GM12878 (cell line): Measurements from ENCODE around the gene BICRA. TPM values are rescaled to one million over a fixed set of nuclear protein-coding genes. Genes with fewer than 3 reads are reported as not detected.

Experiments used
- HDAC6 ChIP-seq: fragments of 200-600 bp; sonication (generic); IDR thresholded peaks from one replicate; pipeline ENCODE4 v1.8.0; 2017; ENCODE audit warnings: antibody characterized with exemption; ENCODE audit not compliant: unreplicated experiment
- KAT2A ChIP-seq: conservative IDR thresholded peaks from 2 replicates; pipeline ENCODE4 v1.6.1; 2011; ENCODE audit warnings: low read depth, low read length; ENCODE audit not compliant: control insufficient read depth
- MEF2B ChIP-seq: fragments of 450-650 bp; IDR thresholded peaks from 2 replicates; pipeline ENCODE4 v1.6.1; 2018; ENCODE audit warnings: mild to moderate bottlenecking, moderate library complexity; ENCODE audit not compliant: partially characterized antibody, poor library complexity, severe bottlenecking
- MXI1 ChIP-seq: fragments of 150-350 bp; IDR thresholded peaks from 2 replicates; pipeline ENCODE4 v1.6.1; 2011; ENCODE audit warnings: low read depth, mild to moderate bottlenecking, inconsistent platforms, low read length, improper control_type of control experiment
- NFXL1 ChIP-seq: fragments of 450-650 bp; IDR thresholded peaks from 2 replicates; pipeline ENCODE4 v1.6.1; 2017; ENCODE audit warnings: antibody characterized with exemption, mild to moderate bottlenecking, borderline replicate concordance
- NRF1 ChIP-seq: conservative IDR thresholded peaks from 2 replicates; pipeline ENCODE4 v1.6.1; 2011; ENCODE audit warnings: mild to moderate bottlenecking, low read depth, low read length, improper control_type of control experiment
- ZNF384 ChIP-seq: IDR thresholded peaks from 2 replicates; pipeline ENCODE4 v1.6.1; 2012; ENCODE audit warnings: low read depth, mild to moderate bottlenecking, low read length, improper control_type of control experiment, borderline replicate concordance
- polyA plus RNA-seq, 11 experiments: library from polyadenylated mRNA; depleted of rRNA in 4 of 11; unstranded in 6 of 11; stranded (reverse) in 5 of 11; fragments of >200 nt; fragmentation: Nextera tagmentation in 4 of 11; fragmentation: Illumina TruSeq in 1 of 11; extraction: Ambion mirVana in 4 of 11; extraction: Trizol in 1 of 11; gene quantifications; 1 replicate in 1 of 11; 2 replicates in 10 of 11; pipeline versions ENCODE4 v1.2.1 to v1.2.3, GENCODE V29; 2011 to 2016; ENCODE audit warnings: inconsistent platforms in 2 of 11, missing spikeins in 2 of 11, low read depth in 1 of 11
- total RNA-seq, 4 experiments: library from RNA; depleted of rRNA in 3 of 4; stranded (reverse); fragments of >200 nt in 3 of 4; fragmentation: Illumina TruSeq in 1 of 4; extraction: Trizol in 1 of 4; gene quantifications; 2 replicates each; pipeline versions ENCODE4 v1.2.1 to v1.2.3, GENCODE V29; 2013 to 2021
- TF ChIP-seq, protein P1 (sequence below): fragments of 150-350 bp; IDR thresholded peaks from 2 replicates; pipeline ENCODE4 v1.6.1; 2016; ENCODE audit warnings: low read depth, low read length
- TF ChIP-seq, protein P2 (sequence below): IDR thresholded peaks from 2 replicates; pipeline ENCODE4 v1.6.1; 2011; ENCODE audit warnings: borderline replicate concordance, low read depth, mild to moderate bottlenecking, moderate library complexity, low read length; ENCODE audit not compliant: insufficient read depth, poor library complexity, severe bottlenecking
- TF ChIP-seq, protein P3 (sequence below): IDR thresholded peaks from 2 replicates; pipeline ENCODE4 v1.6.1; 2011; ENCODE audit warnings: low read depth, mild to moderate bottlenecking, low read length, moderate library complexity, borderline replicate concordance; ENCODE audit errors: extremely low read depth
- TF ChIP-seq, protein P4 (sequence below): fragments of 450-650 bp; IDR thresholded peaks from 2 replicates; pipeline ENCODE4 v1.6.1; 2017; ENCODE audit warnings: borderline replicate concordance

BICRA gene
- total and polyA plus RNA-seq, 10 of the 15 experiments (the other 5 are each of a cell fraction or from before 2014, with no cell fraction given) = 0.11 to 15.3 (median 1.3) TPM

DNA sequence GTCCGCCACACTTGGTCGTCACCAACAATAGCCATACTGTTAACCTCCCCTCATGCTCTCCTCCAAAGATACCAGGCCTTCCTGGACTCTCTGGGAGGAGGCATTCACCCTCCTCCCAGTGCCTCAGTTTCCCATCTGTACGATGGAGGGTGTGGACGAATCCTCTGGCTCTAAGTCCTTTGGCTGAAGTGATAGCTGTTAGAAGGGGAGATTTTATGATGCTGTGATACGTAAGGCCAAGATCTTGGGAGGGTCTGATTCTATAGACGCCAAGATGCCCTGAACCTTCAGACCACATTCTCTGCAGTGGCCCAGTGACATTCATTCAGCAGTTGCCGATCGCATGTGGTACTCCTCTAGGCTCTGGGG is 121.6 kb downstream of the BICRA start (continued):
- TF ChIP-seq, protein P1, sequence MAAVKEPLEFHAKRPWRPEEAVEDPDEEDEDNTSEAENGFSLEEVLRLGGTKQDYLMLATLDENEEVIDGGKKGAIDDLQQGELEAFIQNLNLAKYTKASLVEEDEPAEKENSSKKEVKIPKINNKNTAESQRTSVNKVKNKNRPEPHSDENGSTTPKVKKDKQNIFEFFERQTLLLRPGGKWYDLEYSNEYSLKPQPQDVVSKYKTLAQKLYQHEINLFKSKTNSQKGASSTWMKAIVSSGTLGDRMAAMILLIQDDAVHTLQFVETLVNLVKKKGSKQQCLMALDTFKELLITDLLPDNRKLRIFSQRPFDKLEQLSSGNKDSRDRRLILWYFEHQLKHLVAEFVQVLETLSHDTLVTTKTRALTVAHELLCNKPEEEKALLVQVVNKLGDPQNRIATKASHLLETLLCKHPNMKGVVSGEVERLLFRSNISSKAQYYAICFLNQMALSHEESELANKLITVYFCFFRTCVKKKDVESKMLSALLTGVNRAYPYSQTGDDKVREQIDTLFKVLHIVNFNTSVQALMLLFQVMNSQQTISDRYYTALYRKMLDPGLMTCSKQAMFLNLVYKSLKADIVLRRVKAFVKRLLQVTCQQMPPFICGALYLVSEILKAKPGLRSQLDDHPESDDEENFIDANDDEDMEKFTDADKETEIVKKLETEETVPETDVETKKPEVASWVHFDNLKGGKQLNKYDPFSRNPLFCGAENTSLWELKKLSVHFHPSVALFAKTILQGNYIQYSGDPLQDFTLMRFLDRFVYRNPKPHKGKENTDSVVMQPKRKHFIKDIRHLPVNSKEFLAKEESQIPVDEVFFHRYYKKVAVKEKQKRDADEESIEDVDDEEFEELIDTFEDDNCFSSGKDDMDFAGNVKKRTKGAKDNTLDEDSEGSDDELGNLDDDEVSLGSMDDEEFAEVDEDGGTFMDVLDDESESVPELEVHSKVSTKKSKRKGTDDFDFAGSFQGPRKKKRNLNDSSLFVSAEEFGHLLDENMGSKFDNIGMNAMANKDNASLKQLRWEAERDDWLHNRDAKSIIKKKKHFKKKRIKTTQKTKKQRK = no peak
- TF ChIP-seq MXI1 (no peak), KAT2A (no peak), MEF2B (no peak), ZNF384 (no peak), NFXL1 (no peak), NRF1 (no peak), HDAC6 (no peak)
- TF ChIP-seq, protein P2, sequence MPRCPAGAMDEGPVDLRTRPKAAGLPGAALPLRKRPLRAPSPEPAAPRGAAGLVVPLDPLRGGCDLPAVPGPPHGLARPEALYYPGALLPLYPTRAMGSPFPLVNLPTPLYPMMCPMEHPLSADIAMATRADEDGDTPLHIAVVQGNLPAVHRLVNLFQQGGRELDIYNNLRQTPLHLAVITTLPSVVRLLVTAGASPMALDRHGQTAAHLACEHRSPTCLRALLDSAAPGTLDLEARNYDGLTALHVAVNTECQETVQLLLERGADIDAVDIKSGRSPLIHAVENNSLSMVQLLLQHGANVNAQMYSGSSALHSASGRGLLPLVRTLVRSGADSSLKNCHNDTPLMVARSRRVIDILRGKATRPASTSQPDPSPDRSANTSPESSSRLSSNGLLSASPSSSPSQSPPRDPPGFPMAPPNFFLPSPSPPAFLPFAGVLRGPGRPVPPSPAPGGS = no peak
- TF ChIP-seq, protein P3, sequence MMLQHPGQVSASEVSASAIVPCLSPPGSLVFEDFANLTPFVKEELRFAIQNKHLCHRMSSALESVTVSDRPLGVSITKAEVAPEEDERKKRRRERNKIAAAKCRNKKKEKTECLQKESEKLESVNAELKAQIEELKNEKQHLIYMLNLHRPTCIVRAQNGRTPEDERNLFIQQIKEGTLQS = no peak
- TF ChIP-seq, protein P4, sequence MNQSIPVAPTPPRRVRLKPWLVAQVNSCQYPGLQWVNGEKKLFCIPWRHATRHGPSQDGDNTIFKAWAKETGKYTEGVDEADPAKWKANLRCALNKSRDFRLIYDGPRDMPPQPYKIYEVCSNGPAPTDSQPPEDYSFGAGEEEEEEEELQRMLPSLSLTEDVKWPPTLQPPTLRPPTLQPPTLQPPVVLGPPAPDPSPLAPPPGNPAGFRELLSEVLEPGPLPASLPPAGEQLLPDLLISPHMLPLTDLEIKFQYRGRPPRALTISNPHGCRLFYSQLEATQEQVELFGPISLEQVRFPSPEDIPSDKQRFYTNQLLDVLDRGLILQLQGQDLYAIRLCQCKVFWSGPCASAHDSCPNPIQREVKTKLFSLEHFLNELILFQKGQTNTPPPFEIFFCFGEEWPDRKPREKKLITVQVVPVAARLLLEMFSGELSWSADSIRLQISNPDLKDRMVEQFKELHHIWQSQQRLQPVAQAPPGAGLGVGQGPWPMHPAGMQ = no peak
